PC-3 (cell line): ENCODE data around the gene LHX2.

Experiments
- EZH2phosphoT487 ChIP-seq: fragments of 300-600 bp; sonication (generic); IDR thresholded peaks from 2 replicates; pipeline ENCODE4 v1.6.1; 2018; ENCODE audit warnings: mild to moderate bottlenecking, antibody characterized with exemption, low read length, borderline replicate concordance
- TF ChIP-seq, protein P1 (sequence below): fragments of 300-600 bp; sonication (generic); conservative IDR thresholded peaks from 2 replicates; pipeline ENCODE4 v1.5.1; 2017; ENCODE audit warnings: antibody characterized with exemption, low read depth, mild to moderate bottlenecking, low read length

DNA sequence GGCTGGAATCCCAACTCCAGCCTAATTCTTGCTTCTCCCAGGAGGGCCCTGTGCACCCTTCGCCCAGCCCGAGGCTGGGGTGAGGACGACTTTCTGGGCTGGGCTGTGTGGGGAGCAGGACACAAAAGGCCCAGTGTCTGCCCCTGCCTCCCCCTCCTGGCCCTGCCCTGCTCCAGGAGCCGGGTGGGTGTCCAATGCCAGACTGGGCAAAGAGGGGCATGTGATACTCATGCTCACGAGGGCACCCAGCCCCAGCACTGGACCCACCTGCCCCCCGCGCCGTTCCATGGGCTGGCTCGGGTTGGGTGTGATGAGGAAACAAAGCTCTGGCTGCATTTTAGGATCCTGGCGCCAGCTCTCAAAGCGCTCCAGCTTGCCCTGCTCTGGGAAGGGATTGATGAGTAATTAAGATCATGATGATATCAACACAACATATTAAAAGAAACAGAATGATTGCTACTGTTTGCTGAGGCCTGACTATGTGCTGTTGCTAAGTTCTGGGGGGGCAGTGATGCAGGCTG lies 30.7 kb downstream of the LHX2 start:
- TF ChIP-seq, protein P1, sequence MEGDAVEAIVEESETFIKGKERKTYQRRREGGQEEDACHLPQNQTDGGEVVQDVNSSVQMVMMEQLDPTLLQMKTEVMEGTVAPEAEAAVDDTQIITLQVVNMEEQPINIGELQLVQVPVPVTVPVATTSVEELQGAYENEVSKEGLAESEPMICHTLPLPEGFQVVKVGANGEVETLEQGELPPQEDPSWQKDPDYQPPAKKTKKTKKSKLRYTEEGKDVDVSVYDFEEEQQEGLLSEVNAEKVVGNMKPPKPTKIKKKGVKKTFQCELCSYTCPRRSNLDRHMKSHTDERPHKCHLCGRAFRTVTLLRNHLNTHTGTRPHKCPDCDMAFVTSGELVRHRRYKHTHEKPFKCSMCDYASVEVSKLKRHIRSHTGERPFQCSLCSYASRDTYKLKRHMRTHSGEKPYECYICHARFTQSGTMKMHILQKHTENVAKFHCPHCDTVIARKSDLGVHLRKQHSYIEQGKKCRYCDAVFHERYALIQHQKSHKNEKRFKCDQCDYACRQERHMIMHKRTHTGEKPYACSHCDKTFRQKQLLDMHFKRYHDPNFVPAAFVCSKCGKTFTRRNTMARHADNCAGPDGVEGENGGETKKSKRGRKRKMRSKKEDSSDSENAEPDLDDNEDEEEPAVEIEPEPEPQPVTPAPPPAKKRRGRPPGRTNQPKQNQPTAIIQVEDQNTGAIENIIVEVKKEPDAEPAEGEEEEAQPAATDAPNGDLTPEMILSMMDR, result no peak
- TF ChIP-seq EZH2phosphoT487, result no peak
